NCI-H1694 treated with DMSO at 0.1 percent for 48 hours (cell line): Measurements from ENCODE around the gene DUOXA2.
"Not testable (repeated sequence)": the region's sequence is repeated elsewhere in the genome, so short reads cannot be mapped to it uniquely, and the experiment has no call there.

Experiments
- DNase-seq: peaks from one replicate; lab custom pipeline; 2025; lab: John Stamatoyannopoulos, UW

DUOXA2 gene

GRCh38 chr15:45095661-45096060 is 18.5 kb upstream of the DUOXA2 start:
- DNase-seq = no peak

GRCh38 chr15:45097466-45097865 is 16.7 kb upstream of the DUOXA2 start:
- no peak for DNase-seq

GRCh38 chr15:45099549-45100165 is 14.5 kb upstream of the DUOXA2 start:
- DNase-seq = no peak

- no peak for DNase-seq
Measured at GRCh38 chr15:45100884-45101625, 13.1 kb upstream of the DUOXA2 start.

- DNase-seq = no peak
Measured at GRCh38 chr15:45101749-45102148, 12.4 kb upstream of the DUOXA2 start.

- no peak for DNase-seq
Measured at GRCh38 chr15:45102226-45102625, 11.9 kb upstream of the DUOXA2 start.

GRCh38 chr15:45104170-45104569 is 10.0 kb upstream of the DUOXA2 start:
- not testable (repeated sequence) for DNase-seq

GRCh38 chr15:45105586-45105985 is 8.5 kb upstream of the DUOXA2 start:
- DNase-seq = no peak

GRCh38 chr15:45106002-45106790 is 7.9 kb upstream of the DUOXA2 start:
- DNase-seq = no peak

GRCh38 chr15:45107941-45108630 is 6.0 kb upstream of the DUOXA2 start:
- no peak for DNase-seq

- no peak for DNase-seq
Measured at GRCh38 chr15:45110256-45110820, 3.8 kb upstream of the DUOXA2 start.

GRCh38 chr15:45111390-45112142 is 2.6 kb upstream of the DUOXA2 start:
- no peak for DNase-seq

GRCh38 chr15:45112143-45112590 is 2.0 kb upstream of the DUOXA2 start:
- no peak for DNase-seq

GRCh38 chr15:45112591-45113379 is 1.3 kb upstream of the DUOXA2 start:
- no peak for DNase-seq

- peak; percentile 12 for DNase-seq
Measured at GRCh38 chr15:45113380-45113990, 641 bp upstream of the DUOXA2 start.

GRCh38 chr15:45114751-45115085 is 592 bp downstream of the DUOXA2 start:
- DNase-seq = no peak

GRCh38 chr15:45115312-45115820 is 1.2 kb downstream of the DUOXA2 start:
- no peak for DNase-seq

GRCh38 chr15:45116006-45116481 is 1.9 kb downstream of the DUOXA2 start:
- DNase-seq = no peak

- no peak for DNase-seq
Measured at GRCh38 chr15:45116482-45117307, 2.6 kb downstream of the DUOXA2 start.
